Adrenal gland (tissue), 5 donors: Measurements from ENCODE around the gene GJC2.

Experiments
- CTCF ChIP-seq, 6 experiments: fragments of 450-650 bp in 4 of 6; fragments of 200-600 bp in 2 of 6; sonication (generic) in 1 of 6; IDR thresholded peaks; 1 replicate in 5 of 6; 2 replicates in 1 of 6; pipeline versions ENCODE4 v1.5.1 to v1.8.0; 2016 to 2021; ENCODE audit warnings: antibody characterized with exemption in 6 of 6, mild to moderate bottlenecking in 2 of 6, moderate library complexity in 1 of 6
- POLR2A ChIP-seq, 2 donors: fragments of 450-650 bp; IDR thresholded peaks; one replicate each; pipeline ENCODE4 v1.6.1; 2017; ENCODE audit warnings: antibody characterized with exemption in 2 of 2, mild to moderate bottlenecking in 2 of 2, moderate library complexity in 1 of 2
- donor health status: DM: no; HTN: no; CAD: no.

- TF ChIP-seq CTCF (IDR thresholded peaks at IDR 0.05) = no peak
- TF ChIP-seq POLR2A (IDR thresholded peaks at IDR 0.05) = no peak
Observed at GRCh38 chr1:228158151-228159007, 8.6 kb downstream of the GJC2 start.
